OCI-LY7 (cell line): ENCODE results near the gene NCEH1. TPM values are rescaled to one million over a fixed set of nuclear protein-coding genes. Genes with fewer than 3 reads are reported as not detected.

Source experiments
- BruUV-seq: library from RNA; stranded (reverse); fragments of 400-500 nt; replicated peaks from 2 replicates; lab custom pipeline; 2021; lab: Mats Ljungman, UMichigan
- CTCF ChIA-PET: fragments of 300-600 bp; sonication (Branson Sonifier 250); formaldehyde crosslinking; loops from one replicate; lab custom pipeline; 2022; ENCODE audit warnings: antibody characterized with exemption; ENCODE audit not compliant: unreplicated experiment; lab: Charles Lee
- POLR2A ChIA-PET: fragments of 300-600 bp; sonication (Branson Sonifier 250); formaldehyde crosslinking; loops from one replicate; lab custom pipeline; 2022; ENCODE audit warnings: antibody characterized with exemption; lab: Charles Lee
- DNase-seq: peaks from one replicate; pipeline ENCODE4 v3.0.0-alpha.2; 2015; ENCODE audit warnings: low spot score
- H2AFZ ChIP-seq: fragments of 200-600 bp; sonication (generic), shearing (Covaris generic); 2 replicates; pipeline ENCODE4 v1.6.1; 2014; ENCODE audit warnings: mild to moderate bottlenecking, antibody characterized with exemption, low read length, moderate library complexity
- H3K27ac ChIP-seq: fragments of 200-600 bp; sonication (generic); 2 replicates; pipeline ENCODE4 v1.5.1; 2014; ENCODE audit warnings: mixed run types, low read depth, mild to moderate bottlenecking, moderate library complexity, low read length, inconsistent platforms; ENCODE audit not compliant: poor library complexity, severe bottlenecking
- H3K36me3 ChIP-seq: fragments of 200-600 bp; sonication (generic); 2 replicates; pipeline ENCODE4 v1.6.1; 2014; ENCODE audit warnings: mild to moderate bottlenecking, antibody characterized with exemption, low read length, moderate library complexity, mixed read lengths; ENCODE audit not compliant: insufficient read depth
- H3K4me1 ChIP-seq: fragments of 200-600 bp; sonication (generic); 2 replicates; pipeline ENCODE4 v1.5.1; 2014; ENCODE audit warnings: mild to moderate bottlenecking, low read length; ENCODE audit not compliant: insufficient read depth, poor library complexity, severe bottlenecking
- H3K4me2 ChIP-seq: fragments of 200-600 bp; sonication (generic); 2 replicates; pipeline ENCODE4 v1.6.1; 2014; ENCODE audit warnings: mild to moderate bottlenecking, low read length
- H3K4me3 ChIP-seq: fragments of 200-600 bp; sonication (generic); 2 replicates; pipeline ENCODE4 v1.5.1; 2014; ENCODE audit warnings: mild to moderate bottlenecking, low read depth, low read length; ENCODE audit not compliant: poor library complexity, severe bottlenecking
- H3K79me2 ChIP-seq: fragments of 200-600 bp; sonication (generic); 2 replicates; pipeline ENCODE4 v1.6.1; 2016; ENCODE audit warnings: low read depth, mild to moderate bottlenecking, low read length, moderate library complexity, mixed read lengths; ENCODE audit not compliant: insufficient read depth
- H3K9me2 ChIP-seq: fragments of 200-600 bp; sonication (generic); 2 replicates; pipeline ENCODE4 v1.6.1; 2016; ENCODE audit warnings: mild to moderate bottlenecking, low read length, mixed read lengths; ENCODE audit not compliant: insufficient read depth
- H3K9me3 ChIP-seq: fragments of 200-600 bp; sonication (generic); 2 replicates; pipeline ENCODE4 v1.6.1; 2014; ENCODE audit warnings: mild to moderate bottlenecking, mixed run types, low read length, mixed read lengths
- H4K20me1 ChIP-seq: fragments of 200-600 bp; sonication (generic); 2 replicates; pipeline ENCODE4 v1.6.1; 2014; ENCODE audit warnings: mild to moderate bottlenecking, antibody characterized with exemption, low read length, moderate library complexity, mixed read lengths; ENCODE audit not compliant: insufficient read depth
- CTCF ChIP-seq: fragments of 200-600 bp; sonication (generic); conservative IDR thresholded peaks from 2 replicates; pipeline ENCODE4 v1.5.1; 2014; ENCODE audit warnings: mild to moderate bottlenecking, antibody characterized with exemption, low read length, moderate library complexity, mixed read lengths
- EZH2phosphoT487 ChIP-seq: fragments of 200-600 bp; sonication (generic); IDR thresholded peaks from 2 replicates; pipeline ENCODE4 v1.6.1; 2018; ENCODE audit warnings: low read depth, borderline replicate concordance, mild to moderate bottlenecking, mixed run types, antibody characterized with exemption, low read length, moderate library complexity, mixed read lengths
- intact Hi-C: fragments of 100-400 bp; cut with micrococcal nuclease; formaldehyde crosslinking; loops from one replicate; pipeline ENCODE4 v1.10.0; 2022; ENCODE audit not compliant: unreplicated experiment
- total RNA-seq, 2 experiments: library from RNA; depleted of rRNA in 1 of 2; stranded (reverse); fragments of >200 nt in 1 of 2; shearing (Covaris generic) in 1 of 2; gene quantifications; 2 replicates each; pipeline ENCODE4 v1.2.3, GENCODE V29; 2014 to 2022

Gene NCEH1
- total RNA-seq, 2 experiments from 2014 or later, result 2.7 to 8.2 TPM

- Histone ChIP-seq H3K79me2 (no peaks in the 10 kb centered on the region; the same call in 1 of the 2 replicates), H3K4me1 (no peaks in the 10 kb centered on the region), H3K9me2 (no peaks in the 10 kb centered on the region), H3K4me3 (no peak overlapping the region), H3K27ac (no peak overlapping the region), H4K20me1 (no peaks in the 10 kb centered on the region), H3K9me3 (no peaks in the 10 kb centered on the region), H3K4me2 (no peak overlapping the region), H3K36me3 (no peaks in the 10 kb centered on the region), H2AFZ (no peak overlapping the region)
- TF ChIP-seq EZH2phosphoT487 (no peak), CTCF (no peak)
- CTCF ChIA-PET, result no interaction called here
- intact Hi-C loops, result no loop called here
- POLR2A ChIA-PET, result interaction anchor here (1.6 kb wide), 1 partner anchor 9 kb away, joined by 5 read pairs; no protein-coding TSS in a partner anchor
- no TSS peak for BruUV-seq
- no peak for DNase-seq
Observed at GRCh38 chr3:172702256-172702655, 8.6 kb downstream of the NCEH1 start.

GRCh38 chr3:172701751-172702150, 9.1 kb downstream of the NCEH1 start:
- intact Hi-C loops, result no loop called here
- Histone ChIP-seq H3K79me2 (no peaks in the 10 kb centered on the region; the same call in 1 of the 2 replicates), H3K36me3 (no peaks in the 10 kb centered on the region), H2AFZ (no peak overlapping the region), H3K9me3 (no peaks in the 10 kb centered on the region), H4K20me1 (no peaks in the 10 kb centered on the region), H3K4me1 (no peaks in the 10 kb centered on the region), H3K4me3 (no peak overlapping the region), H3K4me2 (no peak overlapping the region), H3K9me2 (no peaks in the 10 kb centered on the region), H3K27ac (no peak overlapping the region)
- no TSS peak for BruUV-seq
- TF ChIP-seq EZH2phosphoT487 (no peak), CTCF (no peak)
- DNase-seq, result no peak
- CTCF ChIA-PET, result no interaction called here
- POLR2A ChIA-PET, result interaction anchor here (1.0 kb wide), 1 partner anchor 9 kb away, joined by 4 read pairs; no protein-coding TSS in a partner anchor

GRCh38 chr3:172700936-172701455, 9.9 kb downstream of the NCEH1 start:
- Histone ChIP-seq H4K20me1 (no peaks in the 10 kb centered on the region), H2AFZ (no peak overlapping the region), H3K4me2 (no peak overlapping the region), H3K36me3 (no peaks in the 10 kb centered on the region), H3K4me1 (no peaks in the 10 kb centered on the region), H3K4me3 (no peak overlapping the region), H3K27ac (no peak overlapping the region), H3K9me2 (no peaks in the 10 kb centered on the region), H3K9me3 (no peaks in the 10 kb centered on the region), H3K79me2 (no peaks in the 10 kb centered on the region; the same call in 1 of the 2 replicates)
- TF ChIP-seq EZH2phosphoT487 (no peak), CTCF (no peak)
- DNase-seq, result no peak
- ChIA-PET CTCF (no interaction called here), POLR2A (interaction anchor here (1.0 to 1.1 kb wide), 2 partner anchors 9 to 16 kb away, joined by 3 to 4 read pairs; no protein-coding TSS in a partner anchor)
- intact Hi-C loops, result no loop called here
- no TSS peak for BruUV-seq
